HL-60 (cell line): Measurements from ENCODE around the gene SSRP1.

Experiments used
- DNase-seq, 2 experiments: peaks; one replicate each; pipeline ENCODE4 v3.0.0-alpha.2; 2010 to 2020; ENCODE audit warnings: low read depth in 1 of 2, low spot score in 1 of 2
- H3K27ac ChIP-seq: fragments of 250-450 bp; sonication (Bioruptor Pico); replicated peaks from 2 replicates; pipeline ENCODE4 v1.5.1; 2020; ENCODE audit warnings: mild to moderate bottlenecking, moderate library complexity
- H3K27me3 ChIP-seq: fragments of 250-450 bp; sonication (Bioruptor Pico); 2 replicates; pipeline ENCODE4 v1.5.1; 2021; ENCODE audit warnings: mild to moderate bottlenecking, moderate library complexity; ENCODE audit not compliant: insufficient read depth, poor library complexity, severe bottlenecking
- H3K4me3 ChIP-seq: replicated peaks from 2 replicates; pipeline ENCODE4 v1.5.1; 2011; ENCODE audit warnings: mild to moderate bottlenecking, control low read depth, low read length; ENCODE audit not compliant: insufficient read depth
- CTCF ChIP-seq: IDR thresholded peaks from one replicate; pipeline ENCODE4 v1.5.1; 2011; ENCODE audit warnings: low read length, control low read depth, inconsistent platforms; ENCODE audit not compliant: insufficient read depth
- GABPA ChIP-seq: IDR thresholded peaks from 2 replicates; pipeline ENCODE4 v1.6.1; 2012; ENCODE audit warnings: low read depth
- POLR2AphosphoS5 ChIP-seq: IDR thresholded peaks from 2 replicates; pipeline ENCODE4 v1.6.1; 2012; ENCODE audit warnings: low read depth
- REST ChIP-seq: IDR thresholded peaks from 2 replicates; pipeline ENCODE4 v1.6.1; 2012; ENCODE audit warnings: low read depth; ENCODE audit not compliant: insufficient replicate concordance
- SPI1 ChIP-seq: IDR thresholded peaks from 2 replicates; pipeline ENCODE4 v1.6.1; 2012; ENCODE audit warnings: low read depth, mild to moderate bottlenecking, borderline replicate concordance

Gene SSRP1

GRCh38 chr11:57323855-57324153 lies 11.9 kb downstream of the SSRP1 start:
- H3K27ac ChIP-seq = no peak overlapping the region; the same call in 1 of the 2 replicates

GRCh38 chr11:57323167-57323854 lies 12.4 kb downstream of the SSRP1 start:
- Histone ChIP-seq H3K4me3 (peak overlapping the region; percentile 64; the same call in 1 of the 2 replicates), H3K27me3 (no peaks in the 10 kb centered on the region), H3K27ac (no peak overlapping the region)
- DNase-seq = no peak
- TF ChIP-seq SPI1 (no peak), REST (no peak), POLR2AphosphoS5 (no peak), GABPA (no peak), CTCF (no peak)

More at GRCh38 chr11:57323855-57324153, 11.9 kb downstream of the SSRP1 start:
- H3K27me3 ChIP-seq = no peaks in the 10 kb centered on the region
- DNase-seq = no peak
- no peak for TF ChIP-seq REST
- peak overlapping the region; percentile 64 for H3K4me3 ChIP-seq

- DNase-seq = no peak
- no peak overlapping the region for H3K27ac ChIP-seq
- TF ChIP-seq CTCF (no peak), POLR2AphosphoS5 (no peak), SPI1 (no peak), GABPA (no peak)
- H3K4me3 ChIP-seq = no peak overlapping the region
- no peaks in the 10 kb centered on the region for H3K27me3 ChIP-seq
These were observed 13.2 kb downstream of the SSRP1 start for GRCh38 chr11:57322256-57323166.

GRCh38 chr11:57321388-57322255 lies 14.1 kb downstream of the SSRP1 start:
- no peak overlapping the region for H3K4me3 ChIP-seq
- DNase-seq = no peak
- no peak overlapping the region for H3K27ac ChIP-seq
- no peak for TF ChIP-seq CTCF
- TF ChIP-seq GABPA = no peak
- no peak for TF ChIP-seq REST
- TF ChIP-seq POLR2AphosphoS5 = no peak
- no peak for TF ChIP-seq SPI1
- no peaks in the 10 kb centered on the region for H3K27me3 ChIP-seq
